ENCODE measurements around the gene HDAC4. TPM values are rescaled to one million over a fixed set of nuclear protein-coding genes. Genes with fewer than 3 reads are reported as not detected.
"Not testable (repeated sequence)": the region's sequence is repeated elsewhere in the genome, so short reads cannot be mapped to it uniquely, and the experiment has no call there.

Gene HDAC4
- total and polyA plus RNA-seq, 2 donors, result 24.4 to 29.5 TPM

- no peak for DNase-seq (ENCODE audit: extremely low spot score)
- no peak overlapping the region for H3K4me3 ChIP-seq (ENCODE audit: low read depth, low read length)
- no peak overlapping the region for H3K27ac ChIP-seq (ENCODE audit: low read depth)
- WGBS, result 79% methylated on average over 3 of the region's 3 CpGs
- H3K4me1 ChIP-seq (ENCODE audit: insufficient read depth), result no peaks in the 10 kb centered on the region
- H3K36me3 ChIP-seq (ENCODE audit: insufficient read depth), result no peaks in the 10 kb centered on the region
Measured at GRCh38 chr2:239285932-239286230, 114.9 kb downstream of the HDAC4 start.

- WGBS, result 28% methylated on average over 26 of the region's 26 CpGs
- Histone ChIP-seq H3K4me1 (ENCODE audit: insufficient read depth) (no peaks in the 10 kb centered on the region), H3K36me3 (ENCODE audit: insufficient read depth) (no peaks in the 10 kb centered on the region), H3K27ac (ENCODE audit: low read depth) (no peak overlapping the region), H3K4me3 (ENCODE audit: low read depth, low read length) (no peak overlapping the region)
- no peak for DNase-seq (ENCODE audit: extremely low spot score)
Measured at GRCh38 chr2:239285071-239285931, 115.5 kb downstream of the HDAC4 start.

GRCh38 chr2:239283961-239284795 is 116.6 kb downstream of the HDAC4 start:
- Histone ChIP-seq H3K4me1 (ENCODE audit: insufficient read depth) (no peaks in the 10 kb centered on the region), H3K36me3 (ENCODE audit: insufficient read depth) (no peaks in the 10 kb centered on the region), H3K27ac (ENCODE audit: low read depth) (no peak overlapping the region), H3K4me3 (ENCODE audit: low read depth, low read length) (no peak overlapping the region)
- 92% methylated on average over 31 of the region's 31 CpGs for WGBS
- DNase-seq (ENCODE audit: extremely low spot score), result no peak

- DNase-seq (ENCODE audit: extremely low spot score), result no peak
- H3K27ac ChIP-seq (ENCODE audit: low read depth), result no peak overlapping the region
- 96% methylated on average over 29 of the region's 29 CpGs for WGBS
- no peaks in the 10 kb centered on the region for H3K4me1 ChIP-seq (ENCODE audit: insufficient read depth)
- no peaks in the 10 kb centered on the region for H3K36me3 ChIP-seq (ENCODE audit: insufficient read depth)
- no peak overlapping the region for H3K4me3 ChIP-seq (ENCODE audit: low read depth, low read length)
Measured at GRCh38 chr2:239283288-239283945, 117.4 kb downstream of the HDAC4 start.

- no peaks in the 10 kb centered on the region for H3K4me1 ChIP-seq (ENCODE audit: insufficient read depth)
- WGBS, result 96% methylated on average over 9 of the region's 9 CpGs
- H3K36me3 ChIP-seq (ENCODE audit: insufficient read depth), result no peaks in the 10 kb centered on the region
- H3K27ac ChIP-seq (ENCODE audit: low read depth), result no peak overlapping the region
- H3K4me3 ChIP-seq (ENCODE audit: low read depth, low read length), result no peak overlapping the region
- DNase-seq (ENCODE audit: extremely low spot score), result no peak
Measured at GRCh38 chr2:239282448-239283287, 118.2 kb downstream of the HDAC4 start.

- 68% methylated on average over 14 of the region's 14 CpGs for WGBS
- not testable (repeated sequence) for DNase-seq (ENCODE audit: extremely low spot score); H3K27ac ChIP-seq (ENCODE audit: low read depth); H3K4me3 ChIP-seq (ENCODE audit: low read depth, low read length); H3K36me3 ChIP-seq (ENCODE audit: insufficient read depth); H3K4me1 ChIP-seq (ENCODE audit: insufficient read depth)
Measured at GRCh38 chr2:239280296-239281017, 120.4 kb downstream of the HDAC4 start.

GRCh38 chr2:239279508-239280295 is 121.1 kb downstream of the HDAC4 start:
- DNase-seq (ENCODE audit: extremely low spot score), result no peak
- Histone ChIP-seq H3K27ac (ENCODE audit: low read depth) (no peak overlapping the region), H3K36me3 (ENCODE audit: insufficient read depth) (no peaks in the 10 kb centered on the region), H3K4me1 (ENCODE audit: insufficient read depth) (no peaks in the 10 kb centered on the region), H3K4me3 (ENCODE audit: low read depth, low read length) (no peak overlapping the region)
- 84% methylated on average over 20 of the region's 20 CpGs for WGBS

- no peak for DNase-seq (ENCODE audit: extremely low spot score)
- 64% methylated on average over 4 of the region's 4 CpGs for WGBS
- Histone ChIP-seq H3K27ac (ENCODE audit: low read depth) (no peak overlapping the region), H3K36me3 (ENCODE audit: insufficient read depth) (no peaks in the 10 kb centered on the region), H3K4me3 (ENCODE audit: low read depth, low read length) (no peak overlapping the region), H3K4me1 (ENCODE audit: insufficient read depth) (no peaks in the 10 kb centered on the region)
Measured at GRCh38 chr2:239278941-239279365, 121.9 kb downstream of the HDAC4 start.

GRCh38 chr2:239278361-239278760 is 122.5 kb downstream of the HDAC4 start:
- no peak for DNase-seq (ENCODE audit: extremely low spot score)
- no peak overlapping the region for H3K4me3 ChIP-seq (ENCODE audit: low read depth, low read length)
- no peaks in the 10 kb centered on the region for H3K36me3 ChIP-seq (ENCODE audit: insufficient read depth)
- no peak overlapping the region for H3K27ac ChIP-seq (ENCODE audit: low read depth)
- H3K4me1 ChIP-seq (ENCODE audit: insufficient read depth), result no peaks in the 10 kb centered on the region
- 94% methylated on average over 7 of the region's 7 CpGs for WGBS

GRCh38 chr2:239277401-239278085 is 123.3 kb downstream of the HDAC4 start:
- no peak overlapping the region for H3K27ac ChIP-seq (ENCODE audit: low read depth)
- H3K4me3 ChIP-seq (ENCODE audit: low read depth, low read length), result no peak overlapping the region
- no peak for DNase-seq (ENCODE audit: extremely low spot score)
- H3K4me1 ChIP-seq (ENCODE audit: insufficient read depth), result no peaks in the 10 kb centered on the region
- 93% methylated on average over 27 of the region's 27 CpGs for WGBS
- no peaks in the 10 kb centered on the region for H3K36me3 ChIP-seq (ENCODE audit: insufficient read depth)

- no peaks in the 10 kb centered on the region for H3K36me3 ChIP-seq (ENCODE audit: insufficient read depth)
- H3K4me3 ChIP-seq (ENCODE audit: low read depth, low read length), result no peak overlapping the region
- 90% methylated on average over 9 of the region's 9 CpGs for WGBS
- H3K27ac ChIP-seq (ENCODE audit: low read depth), result no peak overlapping the region
- H3K4me1 ChIP-seq (ENCODE audit: insufficient read depth), result no peaks in the 10 kb centered on the region
- no peak for DNase-seq (ENCODE audit: extremely low spot score)
Measured at GRCh38 chr2:239276851-239277250, 124.0 kb downstream of the HDAC4 start.

All from urinary bladder (tissue), 4 donors.